ENCODE results near the gene ADGRB2. TPM values are rescaled to one million over a fixed set of nuclear protein-coding genes. Genes with fewer than 3 reads are reported as not detected.

The ADGRB2 gene
- total RNA-seq, 2 experiments from 2014 or later, result 0.54 to 0.56 TPM

GRCh38 chr1:31790140-31790539, 26.0 kb upstream of the ADGRB2 start:
- Mint-ChIP-seq H3K4me3 (no peak overlapping the region), H3K27ac (no peak overlapping the region), H3K27me3 (no peaks in the 10 kb centered on the region), H3K9me3 (no peaks in the 10 kb centered on the region), H3K4me1 (ENCODE audit: low read depth) (peaks cover 5% of the 10 kb centered on the region), H3K36me3 (ENCODE audit: low read depth) (no peaks in the 10 kb centered on the region)
- ATAC-seq, result no peak
- DNase-seq, result no peak
- no peak for TF ChIP-seq CTCF (IDR thresholded peaks at IDR 0.05)
- POLR2A ChIA-PET, result interaction anchor here (3.2 kb wide), 1 partner anchor 10 kb away, joined by 17 read pairs; no protein-coding TSS in a partner anchor
- intact Hi-C loops (cut with micrococcal nuclease), result loop anchor here (5.0 kb wide), 1 partner anchor 128 kb away; no protein-coding TSS in a partner anchor
- CTCF ChIA-PET, result interaction anchor here (1.0 to 5.0 kb wide), 26 partner anchors 9 to 410 kb away, joined by 3 to 129 read pairs (median 7); partner anchors contain the start of genes ADGRB2, CCDC28B and PEF1

- H3K9me3 Mint-ChIP-seq, result no peaks in the 10 kb centered on the region
- H3K4me1 Mint-ChIP-seq (ENCODE audit: low read depth), result peaks cover 5% of the 10 kb centered on the region
- intact Hi-C loops (cut with micrococcal nuclease), result loop anchor here (2.0 to 10.0 kb wide), 4 partner anchors 25 to 227 kb away; partner anchors contain the start of gene ADGRB2
- DNase-seq (peak; percentile 98), ATAC-seq (peak; percentile 91)
- peak overlapping the region; percentile 78 for H3K4me3 Mint-ChIP-seq
- H3K27me3 Mint-ChIP-seq, result no peaks in the 10 kb centered on the region
- ChIA-PET POLR2A (interaction anchor here (0.8 to 3.2 kb wide), 8 partner anchors 10 to 227 kb away, joined by 3 to 17 read pairs (median 4); no protein-coding TSS in a partner anchor), CTCF (interaction anchor here (0.5 to 5.0 kb wide), 55 partner anchors 8 to 779 kb away, joined by 3 to 129 read pairs (median 5); partner anchors contain the start of genes ADGRB2, CCDC28B, PEF1 and SPOCD1)
- H3K36me3 Mint-ChIP-seq (ENCODE audit: low read depth), result no peaks in the 10 kb centered on the region
- TF ChIP-seq CTCF (IDR thresholded peaks at IDR 0.05), result peak; percentile 65
- no peak overlapping the region for H3K27ac Mint-ChIP-seq
Measured at GRCh38 chr1:31789259-31790065, 25.3 kb upstream of the ADGRB2 start.

GRCh38 chr1:31788825-31789256, 24.7 kb upstream of the ADGRB2 start:
- DNase-seq, result no peak
- Mint-ChIP-seq H3K27ac (peak overlapping the region; percentile 81), H3K27me3 (no peaks in the 10 kb centered on the region), H3K4me3 (peak overlapping the region; percentile 78), H3K9me3 (no peaks in the 10 kb centered on the region), H3K36me3 (ENCODE audit: low read depth) (no peaks in the 10 kb centered on the region), H3K4me1 (ENCODE audit: low read depth) (peaks cover 5% of the 10 kb centered on the region)
- no peak for TF ChIP-seq CTCF (IDR thresholded peaks at IDR 0.05)
- CTCF ChIA-PET, result interaction anchor here (0.8 to 5.0 kb wide), 47 partner anchors 9 to 426 kb away, joined by 3 to 129 read pairs (median 5); partner anchors contain the start of genes ADGRB2, CCDC28B, PEF1 and SPOCD1
- peak; percentile 55 for ATAC-seq
- POLR2A ChIA-PET, result interaction anchor here (0.6 to 3.2 kb wide), 8 partner anchors 11 to 228 kb away, joined by 3 to 17 read pairs (median 4); no protein-coding TSS in a partner anchor
- intact Hi-C loops (cut with micrococcal nuclease), result loop anchor here (2.0 to 10.0 kb wide), 3 partner anchors 24 to 227 kb away; partner anchors contain the start of gene ADGRB2

GRCh38 chr1:31788138-31788824, 24.1 kb upstream of the ADGRB2 start:
- Mint-ChIP-seq H3K9me3 (no peaks in the 10 kb centered on the region), H3K27ac (peak overlapping the region; percentile 81), H3K4me1 (ENCODE audit: low read depth) (peaks cover 5% of the 10 kb centered on the region), H3K36me3 (ENCODE audit: low read depth) (no peaks in the 10 kb centered on the region), H3K4me3 (peak overlapping the region; percentile 78), H3K27me3 (no peaks in the 10 kb centered on the region)
- no peak for TF ChIP-seq CTCF (IDR thresholded peaks at IDR 0.05)
- ATAC-seq (peak; percentile 77), DNase-seq (peak; percentile 95)
- intact Hi-C loops (cut with micrococcal nuclease), result loop anchor here (2.0 to 10.0 kb wide), 3 partner anchors 23 to 226 kb away; partner anchors contain the start of gene ADGRB2
- POLR2A ChIA-PET, result interaction anchor here (0.6 to 3.2 kb wide), 7 partner anchors 11 to 228 kb away, joined by 3 to 17 read pairs (median 4); no protein-coding TSS in a partner anchor
- CTCF ChIA-PET, result interaction anchor here (0.8 to 5.0 kb wide), 40 partner anchors 9 to 412 kb away, joined by 3 to 129 read pairs (median 6); partner anchors contain the start of genes ADGRB2, CCDC28B, PEF1 and SPOCD1
